GM21381 (cell line): ENCODE data around the gene SLC2A11.
"Not testable (repeated sequence)": the region's sequence is repeated elsewhere in the genome, so short reads cannot be mapped to it uniquely, and the experiment has no call there.

Experiments
- ATAC-seq: cut with Tn5 transposase; IDR thresholded peaks from one replicate; pipeline ENCODE4 v1.9.1; 2021; ENCODE audit warnings: mild to moderate bottlenecking, moderate library complexity; ENCODE audit not compliant: unreplicated experiment

The SLC2A11 gene

DNA sequence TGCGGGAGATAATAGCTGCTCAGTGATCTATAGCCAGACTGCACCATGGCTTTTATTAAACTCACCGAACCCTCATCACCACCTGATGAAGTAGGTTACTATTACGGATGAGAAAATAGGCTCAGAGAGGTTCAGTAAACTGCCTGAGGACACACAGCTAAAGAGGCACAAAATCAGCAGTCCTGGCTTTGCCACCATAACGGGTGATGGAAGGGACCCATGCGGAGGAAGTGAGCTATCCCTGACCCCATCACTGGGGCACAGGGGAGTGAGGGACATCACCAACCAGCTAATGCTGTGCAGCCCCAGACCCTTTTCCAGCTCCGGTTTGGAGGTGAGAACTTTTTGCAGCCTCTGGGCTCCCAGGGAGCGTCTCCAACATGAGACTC lies 11.6 kb upstream of the SLC2A11 start:
- no peak for ATAC-seq

DNA sequence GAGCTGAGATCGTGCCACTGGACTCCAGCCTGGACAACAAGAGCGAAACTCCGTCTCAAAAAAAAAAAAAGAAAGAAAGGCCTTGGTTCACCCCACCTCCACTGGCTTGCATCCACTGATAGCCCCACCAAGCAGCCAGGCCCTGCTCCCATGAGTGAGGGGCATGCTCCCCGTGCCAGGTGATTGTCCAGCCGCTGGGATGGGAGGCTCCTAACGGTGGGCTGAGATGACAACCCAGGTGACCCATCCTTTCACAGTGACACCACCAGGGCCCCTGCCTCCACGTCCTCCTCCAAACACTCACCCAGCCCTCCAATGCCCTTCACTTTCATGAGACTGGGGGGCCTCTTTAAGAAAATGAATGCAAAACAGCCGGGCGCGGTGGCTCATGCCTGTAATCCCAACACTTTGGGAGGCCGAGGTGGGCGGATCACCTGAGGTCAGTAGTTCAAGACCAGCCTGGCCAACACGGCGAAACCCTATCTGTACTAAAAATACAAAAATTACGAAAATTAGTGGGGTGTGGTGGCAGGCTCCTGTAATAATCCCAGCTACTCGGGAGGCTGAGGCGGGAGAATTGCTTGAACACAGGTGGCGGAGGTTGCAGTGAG lies 10.3 kb upstream of the SLC2A11 start:
- no peak for ATAC-seq

- no peak for ATAC-seq
Measured at GRCh38 chr22:23847991-23848864, 9.4 kb upstream of the SLC2A11 start.

GRCh38 chr22:23849009-23850006 lies 8.4 kb upstream of the SLC2A11 start:
- no peak for ATAC-seq

DNA sequence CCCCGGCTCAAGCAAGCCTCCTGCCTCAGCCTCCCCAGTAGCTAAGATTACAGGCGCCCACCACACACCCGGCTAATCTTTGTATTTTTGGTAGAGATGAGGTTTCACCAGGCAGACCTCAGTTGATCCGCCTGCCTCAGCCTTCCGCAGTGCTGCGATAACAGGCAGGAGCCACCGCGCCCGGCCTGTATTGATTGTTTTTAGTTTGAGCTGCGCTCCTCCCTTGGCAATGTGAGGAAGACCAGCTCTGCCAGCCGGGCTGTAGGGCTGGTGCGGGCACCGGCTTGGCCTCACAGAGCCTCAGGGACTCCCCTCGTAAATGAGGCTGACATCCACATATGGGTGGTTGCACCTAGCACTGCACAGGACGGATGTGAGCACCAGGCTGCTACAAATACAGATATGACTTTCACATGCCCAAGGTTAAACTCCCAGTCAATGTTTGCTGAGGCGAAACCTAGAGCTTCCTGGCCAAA lies 7.5 kb upstream of the SLC2A11 start:
- peak; percentile 63 for ATAC-seq

GRCh38 chr22:23856721-23857605 lies 712 bp upstream of the SLC2A11 start:
- ATAC-seq, result peak; percentile 40

DNA sequence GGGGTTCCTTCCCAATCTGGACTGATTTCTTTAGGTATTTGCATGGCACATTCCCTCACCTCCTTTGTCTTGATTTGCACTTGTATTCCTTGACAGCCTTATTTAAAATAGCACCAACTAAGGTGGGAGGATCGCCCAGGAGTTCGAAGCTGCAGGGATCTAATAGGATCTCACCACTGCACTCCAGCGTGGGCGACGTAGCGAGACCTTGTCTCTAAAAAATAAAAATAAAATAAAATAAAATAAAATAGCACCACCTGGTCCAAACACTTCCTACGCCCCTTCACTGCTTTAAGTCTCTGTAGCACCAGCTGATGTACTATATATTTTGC lies 775 bp downstream of the SLC2A11 start:
- no peak for ATAC-seq

GRCh38 chr22:23859201-23859600 lies 1.5 kb downstream of the SLC2A11 start:
- ATAC-seq, result no peak

DNA sequence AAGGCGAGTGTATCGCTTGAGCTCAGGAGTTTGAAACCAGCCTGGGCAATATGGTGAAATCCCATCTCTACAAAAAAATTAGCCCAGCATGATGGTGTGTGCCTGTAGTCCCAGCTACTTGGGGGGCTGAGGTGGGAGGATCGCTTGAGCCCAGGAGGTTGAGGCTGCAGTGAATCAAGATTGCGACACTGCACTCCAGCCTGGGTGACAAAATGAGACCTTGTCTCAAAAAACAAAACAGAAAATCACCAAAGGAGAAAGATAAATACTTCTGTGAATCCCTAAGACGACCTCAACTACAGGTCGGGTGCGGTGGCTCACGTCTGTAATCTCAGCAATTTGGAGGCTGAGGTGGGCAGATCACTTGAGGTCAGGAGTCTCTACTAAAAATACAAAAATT lies 2.5 kb downstream of the SLC2A11 start:
- not testable (repeated sequence) for ATAC-seq

- ATAC-seq, result no peak
Measured at GRCh38 chr22:23862103-23862502, 4.4 kb downstream of the SLC2A11 start.

- not testable (repeated sequence) for ATAC-seq
Measured at GRCh38 chr22:23864499-23865154, 7.0 kb downstream of the SLC2A11 start.

DNA sequence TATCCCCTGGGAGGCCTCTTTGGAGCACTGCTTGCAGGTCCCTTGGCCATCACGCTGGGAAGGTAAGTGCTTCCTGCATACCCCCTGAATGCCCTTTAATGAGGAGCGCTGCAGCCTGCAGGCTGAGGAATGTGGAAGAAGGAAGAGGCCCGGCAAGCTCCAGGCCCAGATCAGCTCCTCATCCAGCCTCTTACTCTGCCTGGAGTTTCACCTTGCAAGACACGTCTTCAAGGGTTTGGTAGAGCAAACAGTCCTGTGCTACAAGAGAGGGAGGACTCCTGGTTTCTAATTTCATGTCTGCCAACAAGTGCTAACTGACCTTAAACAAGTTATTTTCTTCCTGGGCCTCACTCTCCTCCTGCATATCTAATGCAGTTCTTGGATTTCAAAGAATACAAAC lies 10.9 kb downstream of the SLC2A11 start:
- no peak for ATAC-seq

GRCh38 chr22:23874871-23875270 lies 17.2 kb downstream of the SLC2A11 start:
- no peak for ATAC-seq

GRCh38 chr22:23875801-23876200 lies 18.1 kb downstream of the SLC2A11 start:
- no peak for ATAC-seq

- ATAC-seq, result no peak
Measured at GRCh38 chr22:23877566-23877965, 19.9 kb downstream of the SLC2A11 start.

- ATAC-seq, result no peak
Measured at GRCh38 chr22:23878219-23878618, 20.5 kb downstream of the SLC2A11 start.

DNA sequence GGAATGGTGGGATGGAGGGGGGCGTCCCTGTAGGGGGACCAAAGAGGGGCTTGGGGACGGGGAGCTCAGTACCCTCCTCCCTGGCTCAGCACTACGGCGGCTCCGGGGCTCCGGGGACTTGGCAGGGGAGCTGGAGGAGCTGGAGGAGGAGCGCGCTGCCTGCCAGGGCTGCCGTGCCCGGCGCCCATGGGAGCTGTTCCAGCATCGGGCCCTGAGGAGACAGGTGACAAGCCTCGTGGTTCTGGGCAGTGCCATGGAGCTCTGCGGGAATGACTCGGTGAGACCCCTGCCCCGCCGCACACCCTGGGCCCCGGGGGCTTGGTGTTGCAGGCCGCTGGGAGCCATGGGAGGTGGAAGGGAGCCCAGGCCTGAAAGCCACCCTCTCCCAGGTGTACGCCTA lies 24.7 kb downstream of the SLC2A11 start:
- ATAC-seq, result no peak

DNA sequence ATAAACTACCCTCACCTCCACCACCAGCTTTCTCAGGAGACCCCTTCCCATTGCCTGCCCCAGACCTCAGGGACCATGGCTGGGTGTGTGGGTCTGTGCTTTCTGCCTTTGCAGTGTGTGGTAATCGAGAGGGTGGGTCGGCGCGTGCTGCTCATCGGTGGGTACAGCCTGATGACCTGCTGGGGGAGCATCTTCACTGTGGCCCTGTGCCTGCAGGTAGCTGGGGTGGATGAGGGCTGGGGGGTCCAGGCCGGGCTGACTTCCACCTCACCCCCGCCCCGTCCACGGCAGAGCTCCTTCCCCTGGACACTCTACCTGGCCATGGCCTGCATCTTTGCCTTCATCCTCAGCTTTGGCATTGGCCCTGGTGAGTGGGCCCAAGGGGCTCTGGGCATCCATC lies 26.0 kb downstream of the SLC2A11 start:
- no peak for ATAC-seq

DNA sequence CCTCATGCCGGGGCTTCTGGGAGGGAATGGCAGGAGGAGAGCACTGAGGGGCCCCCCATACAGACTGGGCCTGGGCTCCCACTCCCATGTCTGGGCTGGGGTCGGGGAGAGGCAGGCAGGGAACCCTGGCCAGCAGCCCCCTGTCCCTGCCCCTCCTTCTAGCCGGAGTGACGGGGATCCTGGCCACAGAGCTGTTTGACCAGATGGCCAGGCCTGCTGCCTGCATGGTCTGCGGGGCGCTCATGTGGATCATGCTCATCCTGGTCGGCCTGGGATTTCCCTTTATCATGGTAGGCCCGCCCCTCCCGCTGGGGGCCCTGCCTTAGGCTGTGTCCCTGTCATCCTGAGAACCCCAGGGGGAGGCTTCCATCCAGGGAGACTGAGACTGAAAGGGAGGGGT lies 26.5 kb downstream of the SLC2A11 start:
- no peak for ATAC-seq
